PFSK-1 (cell line): Measurements from ENCODE around the gene SLFN5.

ENCODE experiments used
- FOXP2 ChIP-seq: optimal IDR thresholded peaks from 2 replicates; pipeline ENCODE3; 2011; ENCODE audit warnings: borderline replicate concordance, control low read depth, inconsistent platforms; ENCODE audit not compliant: insufficient read depth; ENCODE audit errors: extremely low read length, extremely low read depth
- POLR2AphosphoS5 ChIP-seq: IDR thresholded peaks from 2 replicates; pipeline ENCODE4 v1.6.1; 2012; ENCODE audit warnings: low read depth, mild to moderate bottlenecking, control low read depth, low read length, moderate library complexity
- REST ChIP-seq, 2 experiments: IDR thresholded peaks; 2 replicates each; pipeline versions ENCODE4 v1.6.1 to v1.8.0; 2011 to 2012; ENCODE audit warnings: low read depth in 2 of 2, low read length in 2 of 2, control low read depth in 1 of 2, inconsistent platforms in 1 of 2, mild to moderate bottlenecking in 1 of 2, moderate library complexity in 1 of 2; ENCODE audit not compliant: insufficient read depth in 1 of 2
- SIN3A ChIP-seq: IDR thresholded peaks from 2 replicates; pipeline ENCODE4 v1.6.1; 2012; ENCODE audit warnings: mild to moderate bottlenecking, low read length, moderate library complexity, borderline replicate concordance; ENCODE audit not compliant: insufficient read depth
- TAF1 ChIP-seq: IDR thresholded peaks from 2 replicates; pipeline ENCODE4 v1.6.1; 2012; ENCODE audit warnings: low read length, control low read depth, borderline replicate concordance; ENCODE audit not compliant: insufficient read depth

Gene SLFN5

GRCh38 chr17:35213412-35213940 lies 29.4 kb upstream of the SLFN5 start:
- no peak for TF ChIP-seq REST (IDR thresholded peaks at IDR 0.05; ENCODE audit: insufficient read depth in 1 of 2, low read depth in 2 of 2, low read length in 2 of 2)

- TF ChIP-seq SIN3A (no peak), TAF1 (no peak), REST (IDR thresholded peaks at IDR 0.05; ENCODE audit: insufficient read depth in 1 of 2, low read depth in 2 of 2, low read length in 2 of 2) (no peak), POLR2AphosphoS5 (no peak), FOXP2 (no peak)
Measured at GRCh38 chr17:35214192-35214591, 28.7 kb upstream of the SLFN5 start.

- no peak for TF ChIP-seq FOXP2
Measured at GRCh38 chr17:35214631-35215273, 28.1 kb upstream of the SLFN5 start.

GRCh38 chr17:35217107-35217506 lies 25.8 kb upstream of the SLFN5 start:
- no peak for TF ChIP-seq TAF1
- no peak for TF ChIP-seq REST (IDR thresholded peaks at IDR 0.05; ENCODE audit: insufficient read depth in 1 of 2, low read depth in 2 of 2, low read length in 2 of 2)
- no peak for TF ChIP-seq POLR2AphosphoS5
- no peak for TF ChIP-seq FOXP2
- TF ChIP-seq SIN3A = no peak

- TF ChIP-seq SIN3A = no peak
- no peak for TF ChIP-seq TAF1
- TF ChIP-seq POLR2AphosphoS5 = no peak
- TF ChIP-seq REST (IDR thresholded peaks at IDR 0.05; ENCODE audit: insufficient read depth in 1 of 2, low read depth in 2 of 2, low read length in 2 of 2) = no peak
- TF ChIP-seq FOXP2 = no peak
Measured at GRCh38 chr17:35218915-35219314, 24.0 kb upstream of the SLFN5 start.
